ENCODE data around the gene LRRC75A. TPM values are rescaled to one million over a fixed set of nuclear protein-coding genes. Genes with fewer than 3 reads are reported as not detected.
"Not testable (repeated sequence)": the region's sequence is repeated elsewhere in the genome, so short reads cannot be mapped to it uniquely, and the experiment has no call there.

Gene LRRC75A
- total and polyA plus RNA-seq, 2 donors (not counting 1 experiment from before 2014, with no cell fraction given), result 2.0 to 3.4 TPM

DNA sequence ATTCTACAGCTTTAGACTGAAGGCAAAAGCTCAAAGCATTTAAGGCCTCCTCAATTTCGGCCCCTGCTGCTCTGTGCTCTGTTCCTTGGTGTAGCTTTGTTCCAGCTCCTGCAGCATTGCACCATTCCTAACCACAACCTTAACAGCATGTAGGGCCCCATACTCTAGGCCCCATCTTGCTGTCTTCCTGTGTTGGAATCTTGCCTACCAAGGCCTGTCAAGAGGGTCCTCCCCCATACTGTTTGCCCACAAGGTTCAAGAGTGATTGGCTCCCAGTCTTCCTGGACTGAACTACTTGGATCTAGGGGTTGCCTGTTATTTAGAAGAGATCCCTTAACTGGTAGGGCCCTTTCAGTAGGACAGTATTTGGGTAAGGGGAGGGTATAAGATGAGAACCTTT lies 49.9 kb downstream of the LRRC75A start:
- no peak overlapping the region for H2AFZ ChIP-seq (ENCODE audit: insufficient read depth, low read depth, low read length, poor library complexity, severe bottlenecking)
- H3K4me1 ChIP-seq (ENCODE audit: control insufficient read depth in 2 of 2, insufficient read depth in 2 of 2, low read length in 2 of 2), result peaks cover 16 to 26% of the 10 kb centered on the region in 2 donors
- no peak overlapping the region for H3K4me2 ChIP-seq (replicated peaks; ENCODE audit: low read depth, low read length, poor library complexity, severe bottlenecking)
- DNase-seq, result no peak
- 62% methylated on average over 1 of the region's 1 CpG for WGBS (ENCODE audit: insufficient coverage)
- Mint-ChIP-seq H3K9me3 (ENCODE audit: insufficient read depth) (no peaks in the 10 kb centered on the region), H3K27me3 (no peaks in the 10 kb centered on the region), H3K27ac (peak overlapping the region; percentile 20), H3K4me1 (peaks cover 37% of the 10 kb centered on the region), H3K4me3 (no peak overlapping the region)
- H3K9ac ChIP-seq (ENCODE audit: low read length), result no peak overlapping the region
- POLR2A ChIA-PET, result no interaction called here
- peaks cover 48% of the 10 kb centered on the region for H3K79me2 ChIP-seq (ENCODE audit: control insufficient read depth, insufficient read depth, low read length)
- H3K27ac ChIP-seq (ENCODE audit: low read length in 2 of 2), result no peak overlapping the region
- H3K4me3 ChIP-seq (ENCODE audit: control extremely low read depth in 1 of 5, extremely low read depth in 1 of 5, insufficient read depth in 1 of 5, low read depth in 2 of 5, low read length in 4 of 5), result no peak overlapping the region
- no peak for ATAC-seq (ENCODE audit: low read depth)
- TF ChIP-seq EZH2 (IDR thresholded peaks at IDR 0.05; ENCODE audit: borderline replicate concordance, insufficient read depth, low read depth, low read length, poor library complexity, severe bottlenecking), result no peak
- no peak for TF ChIP-seq CTCF (IDR thresholded peaks at IDR 0.05)
- H4K20me1 ChIP-seq (ENCODE audit: control insufficient read depth, insufficient read depth, low read length, poor library complexity, severe bottlenecking), result peaks cover 50% of the 10 kb centered on the region
- H3K36me3 ChIP-seq (replicated peaks in 1 of 2; ENCODE audit: control extremely low read depth in 1 of 2, control insufficient read depth in 1 of 2, extremely low read depth in 1 of 2, insufficient read depth in 2 of 2, low read length in 1 of 2), result peaks cover 8 to 46% of the 10 kb centered on the region in 2 experiments
- no peaks in the 10 kb centered on the region for H3K9me3 ChIP-seq (ENCODE audit: control extremely low read depth in 1 of 3, control insufficient read depth in 2 of 3, insufficient read depth in 1 of 3, low read length in 2 of 3)
- CTCF ChIA-PET, result interaction anchor here (0.8 to 2.5 kb wide), 4 partner anchors 10 to 78 kb away, joined by 3 to 13 read pairs (median 4); no protein-coding TSS in a partner anchor
- no peaks in the 10 kb centered on the region for H3K27me3 ChIP-seq (replicated peaks in 1 of 4; ENCODE audit: control extremely low read depth in 1 of 4, control insufficient read depth in 3 of 4, insufficient read depth in 4 of 4, low read length in 3 of 4)
- intact Hi-C loops (cut with micrococcal nuclease), result no loop called here

GRCh38 chr17:16440901-16441629 lies 50.9 kb downstream of the LRRC75A start:
- no peaks in the 10 kb centered on the region for H3K27me3 Mint-ChIP-seq
- ChIA-PET CTCF (interaction anchor here (0.6 to 3.6 kb wide), 9 partner anchors 11 to 90 kb away, joined by 3 to 19 read pairs (median 5); partner anchors contain the start of gene TRPV2), POLR2A (no interaction called here)
- peak overlapping the region; percentile 59 for H3K4me3 Mint-ChIP-seq
- Histone ChIP-seq H3K4me1 (ENCODE audit: control insufficient read depth in 2 of 2, insufficient read depth in 2 of 2, low read length in 2 of 2) (peaks cover 16 to 26% of the 10 kb centered on the region in 2 donors), H4K20me1 (ENCODE audit: control insufficient read depth, insufficient read depth, low read length, poor library complexity, severe bottlenecking) (peaks cover 40% of the 10 kb centered on the region), H3K9ac (ENCODE audit: low read length) (no peak overlapping the region), H2AFZ (ENCODE audit: insufficient read depth, low read depth, low read length, poor library complexity, severe bottlenecking) (no peak overlapping the region), H3K4me3 (ENCODE audit: control extremely low read depth in 1 of 5, extremely low read depth in 1 of 5, insufficient read depth in 1 of 5, low read depth in 2 of 5, low read length in 4 of 5) (no peak overlapping the region), H3K27me3 (replicated peaks in 1 of 4; ENCODE audit: control extremely low read depth in 1 of 4, control insufficient read depth in 3 of 4, insufficient read depth in 4 of 4, low read length in 3 of 4) (no peaks in the 10 kb centered on the region), H3K27ac (ENCODE audit: low read length in 2 of 2) (no peak overlapping the region), H3K4me2 (replicated peaks; ENCODE audit: low read depth, low read length, poor library complexity, severe bottlenecking) (peak overlapping the region; percentile 87), H3K36me3 (replicated peaks in 1 of 2; ENCODE audit: control extremely low read depth in 1 of 2, control insufficient read depth in 1 of 2, extremely low read depth in 1 of 2, insufficient read depth in 2 of 2, low read length in 1 of 2) (peaks cover 8 to 37% of the 10 kb centered on the region in 2 experiments), H3K79me2 (ENCODE audit: control insufficient read depth, insufficient read depth, low read length) (peaks cover 48% of the 10 kb centered on the region), H3K9me3 (ENCODE audit: control extremely low read depth in 1 of 3, control insufficient read depth in 2 of 3, insufficient read depth in 1 of 3, low read length in 2 of 3) (no peaks in the 10 kb centered on the region)
- ATAC-seq (ENCODE audit: low read depth), result no peak
- 92% methylated on average over 2 of the region's 3 CpGs for WGBS (ENCODE audit: insufficient coverage)
- peaks cover 39% of the 10 kb centered on the region for H3K4me1 Mint-ChIP-seq
- intact Hi-C loops (cut with micrococcal nuclease), result no loop called here
- no peaks in the 10 kb centered on the region for H3K9me3 Mint-ChIP-seq (ENCODE audit: insufficient read depth)
- peak overlapping the region; percentile 46 for H3K27ac Mint-ChIP-seq
- TF ChIP-seq EZH2 (IDR thresholded peaks at IDR 0.05; ENCODE audit: borderline replicate concordance, insufficient read depth, low read depth, low read length, poor library complexity, severe bottlenecking) (no peak), CTCF (IDR thresholded peaks at IDR 0.05) (no peak)
- no peak for DNase-seq

DNA sequence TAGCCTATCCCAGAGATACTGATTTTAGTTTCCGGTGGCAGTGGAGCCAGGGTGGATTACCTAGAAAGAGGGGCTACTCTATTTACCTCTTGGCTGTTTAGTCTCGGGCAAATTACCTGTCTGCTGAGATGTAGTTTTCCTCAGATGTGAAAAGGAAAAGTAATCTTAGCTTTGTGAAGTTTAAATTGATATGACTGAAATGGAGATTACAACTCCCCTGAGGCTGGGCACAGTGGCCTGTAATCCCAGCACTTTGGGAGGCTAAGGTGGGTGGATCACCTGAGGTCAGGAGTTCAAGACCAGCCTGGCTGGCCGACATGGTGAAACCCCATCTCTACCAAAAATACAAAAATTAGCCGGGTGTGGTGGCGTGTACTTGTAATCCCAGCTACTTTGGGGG lies 51.6 kb downstream of the LRRC75A start:
- H3K36me3 ChIP-seq (replicated peaks in 1 of 2; ENCODE audit: control extremely low read depth in 1 of 2, control insufficient read depth in 1 of 2, extremely low read depth in 1 of 2, insufficient read depth in 2 of 2, low read length in 1 of 2), result peaks cover 8 to 35% of the 10 kb centered on the region in 2 experiments
- 40% methylated on average over 1 of the region's 5 CpGs for WGBS (ENCODE audit: insufficient coverage)
- ChIA-PET CTCF (interaction anchor here (0.9 to 3.6 kb wide), 5 partner anchors 12 to 81 kb away, joined by 3 to 19 read pairs (median 5); partner anchors contain the start of gene TRPV2), POLR2A (interaction anchor here (2.8 kb wide), 1 partner anchor 59 kb away, joined by 30 read pairs; the partner anchor contains the start of gene UBB)
- H3K27me3 ChIP-seq (replicated peaks in 1 of 4; ENCODE audit: control extremely low read depth in 1 of 4, control insufficient read depth in 3 of 4, insufficient read depth in 4 of 4, low read length in 3 of 4); H3K9me3 Mint-ChIP-seq (ENCODE audit: insufficient read depth); H2AFZ ChIP-seq (ENCODE audit: insufficient read depth, low read depth, low read length, poor library complexity, severe bottlenecking); intact Hi-C loops (cut with micrococcal nuclease); ATAC-seq (ENCODE audit: low read depth); H3K9me3 ChIP-seq (ENCODE audit: control extremely low read depth in 1 of 3, control insufficient read depth in 2 of 3, insufficient read depth in 1 of 3, low read length in 2 of 3); H3K27me3 Mint-ChIP-seq; DNase-seq: not testable (repeated sequence)
- peak overlapping the region in 1 of 2 donors; percentile 92 for H3K27ac ChIP-seq (ENCODE audit: low read length in 2 of 2)
- peak overlapping the region in 4 of 5 experiments; percentile 87 to 94 (median 90) for H3K4me3 ChIP-seq (ENCODE audit: control extremely low read depth in 1 of 5, extremely low read depth in 1 of 5, insufficient read depth in 1 of 5, low read depth in 2 of 5, low read length in 4 of 5)
- peaks cover 33% of the 10 kb centered on the region for H4K20me1 ChIP-seq (ENCODE audit: control insufficient read depth, insufficient read depth, low read length, poor library complexity, severe bottlenecking)
- H3K79me2 ChIP-seq (ENCODE audit: control insufficient read depth, insufficient read depth, low read length), result peaks cover 48% of the 10 kb centered on the region
- H3K4me1 ChIP-seq (ENCODE audit: control insufficient read depth in 2 of 2, insufficient read depth in 2 of 2, low read length in 2 of 2), result peaks cover 16 to 26% of the 10 kb centered on the region in 2 donors
- Mint-ChIP-seq H3K4me3 (peak overlapping the region; percentile 99), H3K27ac (peak overlapping the region; percentile 96), H3K4me1 (peaks cover 43% of the 10 kb centered on the region)
- peak overlapping the region; percentile 93 for H3K9ac ChIP-seq (ENCODE audit: low read length)
- H3K4me2 ChIP-seq (replicated peaks; ENCODE audit: low read depth, low read length, poor library complexity, severe bottlenecking), result peak overlapping the region; percentile 87

Data from B cell (primary cell).